Sigmoid colon (tissue), 7 donors: ENCODE data around the gene PRR15L. TPM values are rescaled to one million over a fixed set of nuclear protein-coding genes. Genes with fewer than 3 reads are reported as not detected.

Source experiments
- DNase-seq: peaks from one replicate; pipeline ENCODE4 v3.0.0-alpha.2; 2019
- H3K27ac ChIP-seq, 4 donors: fragments of 200-600 bp; sonication (generic); one replicate each; pipeline ENCODE4 v1.5.1; 2016 to 2019; ENCODE audit warnings: mild to moderate bottlenecking in 1 of 4
- H3K27me3 ChIP-seq, 3 donors: fragments of 200-600 bp; sonication (generic); one replicate each; pipeline ENCODE4 v1.5.1; 2019; ENCODE audit warnings: mild to moderate bottlenecking in 1 of 3
- H3K36me3 ChIP-seq, 4 donors: fragments of 200-600 bp; sonication (generic); one replicate each; pipeline ENCODE4 v1.5.1; 2016 to 2019
- H3K4me1 ChIP-seq, 4 donors: fragments of 200-600 bp; sonication (generic); one replicate each; pipeline ENCODE4 v1.5.1; 2017 to 2019
- H3K4me3 ChIP-seq, 4 donors: fragments of 200-600 bp; sonication (generic); one replicate each; pipeline ENCODE4 v1.5.1; 2017 to 2019; ENCODE audit warnings: mild to moderate bottlenecking in 2 of 4, moderate library complexity in 1 of 4
- H3K9me3 ChIP-seq, 4 donors: fragments of 200-600 bp in 3 of 4; sonication (generic) in 3 of 4; one replicate each; pipeline versions ENCODE4 v1.5.1 to v1.6.1; 2013 to 2019
- EP300 ChIP-seq, 4 donors: sonication (generic); formaldehyde crosslinking; IDR thresholded peaks; one replicate each; pipeline ENCODE4 v1.6.1; 2017; ENCODE audit warnings: antibody characterized with exemption in 4 of 4
- POLR2A ChIP-seq, 2 donors: fragments of 450-650 bp; IDR thresholded peaks; one replicate each; pipeline ENCODE4 v1.6.1; 2016; ENCODE audit warnings: antibody characterized with exemption in 2 of 2, mild to moderate bottlenecking in 2 of 2, moderate library complexity in 2 of 2
- POLR2AphosphoS5 ChIP-seq, 4 donors: sonication (generic); formaldehyde crosslinking; IDR thresholded peaks; one replicate each; pipeline ENCODE4 v1.6.1; 2017; ENCODE audit warnings: antibody characterized with exemption in 4 of 4
- WGBS, 2 donors: extraction: QIAGEN DNeasy Blood & Tissue Kit; methylation state at CpG; one replicate each; pipeline ENCODE4 v1.1.7; 2013; 5-methylcytosine and 5-hydroxymethylcytosine counted together
- intact Hi-C: fragments of 100-400 bp; cut with DNase I; formaldehyde crosslinking; loops from one replicate; pipeline ENCODE4 v1.15.1; 2023
- polyA plus RNA-seq, 3 donors: library from polyadenylated mRNA; stranded (reverse); fragments of 200-250 nt; gene quantifications; one replicate each; pipeline ENCODE4 v1.2.3, GENCODE V29; 2013
- total RNA-seq, 4 donors: library from RNA; depleted of rRNA; stranded (reverse); fragments of >200 nt; gene quantifications; one replicate each; pipeline ENCODE4 v1.1.0, GENCODE V29; 2016
- TF ChIP-seq, protein P1 (sequence below), 4 experiments: fragments of 450-650 bp in 3 of 4; fragments of 200-600 bp in 1 of 4; IDR thresholded peaks; one replicate each; pipeline ENCODE4 v1.5.1; 2016 to 2019; ENCODE audit warnings: antibody characterized with exemption in 4 of 4, mild to moderate bottlenecking in 3 of 4, moderate library complexity in 2 of 4
- donor health status: healthy with polysubstance abuse.
- donor health status: Bipolar disorder and iron deficiency.
- donor health status: healthy.

Gene PRR15L
- total and polyA plus RNA-seq, 7 donors, result 0.36 to 334 (median 251) TPM; not detected in 3

DNA sequence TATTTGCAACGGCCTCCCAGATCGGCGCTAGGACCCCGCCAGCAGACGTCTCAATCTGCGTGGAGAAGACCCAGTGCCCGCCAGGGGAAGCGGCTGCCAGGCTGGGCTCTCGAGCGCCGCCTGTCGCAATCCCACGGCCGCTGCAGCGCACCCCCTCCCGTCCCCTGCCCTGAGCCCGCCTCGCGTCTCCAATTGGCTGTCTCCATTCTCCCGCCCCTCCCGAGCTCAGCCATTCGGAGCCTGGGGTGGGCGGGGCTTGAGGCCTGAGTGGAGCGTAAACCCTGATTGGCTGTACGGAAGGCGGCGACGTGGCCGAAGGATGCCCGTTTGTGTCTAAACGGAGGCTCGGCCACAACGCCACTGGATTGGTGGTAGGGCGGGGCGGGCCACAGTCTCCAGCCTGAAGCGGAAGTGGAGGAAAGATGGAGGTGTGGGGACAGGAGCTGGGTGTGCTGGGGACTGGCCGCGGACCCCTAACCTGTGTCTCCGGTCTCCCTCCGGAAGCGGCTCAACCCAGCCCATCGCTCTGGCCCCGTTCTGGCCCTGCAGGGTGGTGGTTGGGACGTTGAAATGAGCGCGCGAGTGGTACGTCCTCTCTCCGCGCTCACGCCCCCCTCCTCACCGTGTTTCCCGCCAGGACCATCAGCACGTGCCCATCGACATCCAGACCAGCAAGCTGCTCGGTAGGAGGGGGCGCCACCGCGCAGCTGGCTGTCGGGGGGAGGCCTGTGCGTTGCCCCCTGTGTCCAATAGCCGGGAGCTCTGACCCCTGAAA is 13.2 kb upstream of the PRR15L start, which contains the start of gene CDK5RAP3:
CDK5RAP3 (plus strand) TSS at position 389 of the 775 bp plus-strand sequence; CDS start at position 423, 34 bp downstream.
- H3K36me3 ChIP-seq, result peaks cover 0 to 27% (median 21%) of the 10 kb centered on the region in 4 donors
- TF ChIP-seq, protein P1, sequence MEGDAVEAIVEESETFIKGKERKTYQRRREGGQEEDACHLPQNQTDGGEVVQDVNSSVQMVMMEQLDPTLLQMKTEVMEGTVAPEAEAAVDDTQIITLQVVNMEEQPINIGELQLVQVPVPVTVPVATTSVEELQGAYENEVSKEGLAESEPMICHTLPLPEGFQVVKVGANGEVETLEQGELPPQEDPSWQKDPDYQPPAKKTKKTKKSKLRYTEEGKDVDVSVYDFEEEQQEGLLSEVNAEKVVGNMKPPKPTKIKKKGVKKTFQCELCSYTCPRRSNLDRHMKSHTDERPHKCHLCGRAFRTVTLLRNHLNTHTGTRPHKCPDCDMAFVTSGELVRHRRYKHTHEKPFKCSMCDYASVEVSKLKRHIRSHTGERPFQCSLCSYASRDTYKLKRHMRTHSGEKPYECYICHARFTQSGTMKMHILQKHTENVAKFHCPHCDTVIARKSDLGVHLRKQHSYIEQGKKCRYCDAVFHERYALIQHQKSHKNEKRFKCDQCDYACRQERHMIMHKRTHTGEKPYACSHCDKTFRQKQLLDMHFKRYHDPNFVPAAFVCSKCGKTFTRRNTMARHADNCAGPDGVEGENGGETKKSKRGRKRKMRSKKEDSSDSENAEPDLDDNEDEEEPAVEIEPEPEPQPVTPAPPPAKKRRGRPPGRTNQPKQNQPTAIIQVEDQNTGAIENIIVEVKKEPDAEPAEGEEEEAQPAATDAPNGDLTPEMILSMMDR (IDR thresholded peaks at IDR 0.05), result peak; percentile 89 to 99 (median 95)
- no peak for TF ChIP-seq EP300 (IDR thresholded peaks at IDR 0.05)
- TF ChIP-seq POLR2AphosphoS5 (IDR thresholded peaks at IDR 0.05), result peak; percentile 36 to 89 (median 86)
- TF ChIP-seq POLR2A (IDR thresholded peaks at IDR 0.05), result peak in 1 of 2 donors; percentile 75
- H3K27ac ChIP-seq, result peak within 1 kb of the TSS; percentile 77 to 90 (median 87)
- WGBS, 2 donors, result 1% methylated on average over 62 of the region's 62 CpGs
- peaks cover 0 to 26% (median 17%) of the 10 kb centered on the region in 4 donors for H3K4me1 ChIP-seq
- no peaks in the 10 kb centered on the region for H3K27me3 ChIP-seq
- intact Hi-C loops, result loop anchor here (1.0 to 10.0 kb wide), 5 partner anchors 22 to 130 kb away; partner anchors contain the start of genes PNPO and SCRN2
- no peaks in the 10 kb centered on the region for H3K9me3 ChIP-seq
- DNase-seq, result peak; percentile 100
- peak within 1 kb of the TSS; percentile 72 to 99 (median 94) for H3K4me3 ChIP-seq

DNA sequence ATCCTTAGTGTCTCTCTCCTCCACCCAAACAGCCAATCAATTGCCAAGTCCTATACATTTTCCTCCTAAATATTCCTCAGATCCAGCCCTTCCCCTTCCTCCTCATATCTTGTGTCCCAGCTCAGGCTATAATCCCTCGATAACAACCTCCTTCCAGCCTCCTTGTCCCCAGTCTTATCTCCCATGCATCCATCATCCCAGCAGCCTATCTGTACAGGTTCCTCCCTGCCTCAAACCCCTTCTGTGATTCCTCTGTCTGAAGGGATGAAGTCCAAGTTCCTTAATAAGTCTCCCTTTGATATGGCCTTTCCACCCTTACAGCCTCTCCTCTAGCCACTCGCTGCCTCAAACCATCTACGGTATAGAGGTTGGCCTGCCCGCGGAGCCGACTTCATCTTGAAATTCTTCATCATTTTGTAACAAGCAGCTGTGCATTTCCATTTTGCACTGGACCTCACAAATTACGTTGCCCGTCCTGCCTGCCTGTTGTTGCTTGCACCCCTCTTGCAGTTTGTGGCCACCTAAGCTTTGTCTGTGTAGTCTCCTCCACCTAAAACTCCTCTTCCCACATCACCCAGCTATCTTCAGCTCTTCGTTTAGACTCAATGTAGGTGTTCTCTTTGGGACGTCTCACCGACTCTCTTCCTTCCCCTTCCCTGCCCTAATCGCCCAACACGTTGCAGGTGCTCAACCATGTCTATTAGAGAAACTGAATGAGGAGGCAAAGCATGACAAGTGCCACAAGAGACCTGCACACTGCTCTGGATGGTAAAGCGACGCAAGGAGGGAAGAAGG is 12.4 kb upstream of the PRR15L start:
- TF ChIP-seq EP300 (IDR thresholded peaks at IDR 0.05), result no peak
- no peak for TF ChIP-seq POLR2AphosphoS5 (IDR thresholded peaks at IDR 0.05)
- no peak for TF ChIP-seq POLR2A (IDR thresholded peaks at IDR 0.05)
- TF ChIP-seq, protein P1 (IDR thresholded peaks at IDR 0.05), result no peak
- Histone ChIP-seq H3K4me3 (peak overlapping the region; percentile 2 to 72 (median 38)), H3K27me3 (no peaks in the 10 kb centered on the region), H3K9me3 (no peaks in the 10 kb centered on the region), H3K4me1 (peaks cover 0 to 26% (median 17%) of the 10 kb centered on the region in 4 donors), H3K27ac (peak overlapping the region in 2 of 4 donors; percentile 18 to 43), H3K36me3 (peaks cover 0 to 19% (median 13%) of the 10 kb centered on the region in 4 donors)
- WGBS, 2 donors, result 40 to 48% methylated on average over 15 of the region's 15 CpGs
- intact Hi-C loops, result loop anchor here (1.0 to 10.0 kb wide), 4 partner anchors 21 to 129 kb away; partner anchors contain the start of genes PNPO and SCRN2
- DNase-seq, result no peak

DNA sequence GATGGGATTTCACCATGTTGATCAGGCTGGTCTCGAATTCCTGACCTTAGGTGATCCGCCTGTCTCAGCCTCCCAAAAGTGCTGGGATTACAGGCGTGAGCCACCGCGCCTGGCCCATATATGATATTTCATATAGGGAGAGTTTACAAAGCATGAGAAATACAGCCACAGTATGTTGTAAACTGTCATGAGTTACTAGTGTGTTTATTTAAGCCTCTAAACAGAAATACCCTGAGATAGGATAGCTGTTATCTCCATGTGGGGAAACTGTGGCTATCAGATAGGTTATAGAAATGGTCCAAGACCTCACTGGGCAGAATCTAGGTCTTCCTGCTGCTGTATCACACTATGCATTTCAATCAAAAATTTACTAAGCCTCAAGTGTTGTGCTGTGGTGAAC is 11.2 kb upstream of the PRR15L start:
- 43 to 76% methylated on average over 5 of the region's 5 CpGs for WGBS, 2 donors
- intact Hi-C loops, result no loop called here
- Histone ChIP-seq H3K4me1 (peaks cover 0 to 26% (median 17%) of the 10 kb centered on the region in 4 donors), H3K27me3 (no peaks in the 10 kb centered on the region), H3K36me3 (peaks cover 0 to 6% (median 2%) of the 10 kb centered on the region in 4 donors), H3K27ac (no peak overlapping the region), H3K9me3 (no peaks in the 10 kb centered on the region), H3K4me3 (no peak overlapping the region)
- no peak for DNase-seq
- no peak for TF ChIP-seq POLR2AphosphoS5 (IDR thresholded peaks at IDR 0.05)
- TF ChIP-seq, protein P1 (IDR thresholded peaks at IDR 0.05), result no peak
- TF ChIP-seq POLR2A (IDR thresholded peaks at IDR 0.05), result no peak
- TF ChIP-seq EP300 (IDR thresholded peaks at IDR 0.05), result no peak

DNA sequence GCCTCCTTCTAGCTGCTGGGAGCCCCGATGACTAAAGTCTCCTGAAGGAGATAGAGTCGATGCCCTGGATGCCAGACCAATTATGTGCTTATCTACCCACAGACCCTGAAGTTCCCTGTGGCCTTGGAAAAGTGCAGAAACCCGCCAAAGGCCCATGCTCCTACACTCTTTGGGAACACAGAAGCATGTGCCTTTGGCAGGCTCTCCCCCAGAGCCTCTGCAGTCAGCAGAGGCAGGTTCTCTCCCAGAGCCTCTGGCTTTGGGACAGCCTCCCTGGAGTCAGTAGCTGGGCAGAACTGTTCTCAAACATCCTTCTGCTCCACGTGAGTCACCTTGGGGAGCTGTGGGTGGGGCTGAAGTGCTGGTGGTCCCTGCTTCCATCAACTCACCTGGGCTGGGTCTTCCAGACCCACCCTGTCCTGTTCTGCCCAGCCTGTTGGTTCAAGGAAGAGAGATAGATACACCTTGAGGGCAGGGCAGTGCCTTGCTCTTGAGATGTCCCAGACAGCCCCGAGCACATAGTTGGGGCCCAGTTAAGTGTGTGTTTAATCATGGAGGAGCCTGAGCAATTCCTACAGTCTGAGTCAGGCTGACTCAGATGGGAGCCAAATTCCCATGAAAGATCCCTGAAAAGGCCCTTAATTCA is 10.0 kb upstream of the PRR15L start:
- Histone ChIP-seq H3K4me1 (peaks cover 0 to 26% (median 17%) of the 10 kb centered on the region in 4 donors), H3K27me3 (no peaks in the 10 kb centered on the region), H3K27ac (no peak overlapping the region), H3K4me3 (no peak overlapping the region), H3K36me3 (no peaks in the 10 kb centered on the region), H3K9me3 (no peaks in the 10 kb centered on the region)
- DNase-seq, result no peak
- WGBS, 2 donors, result 12 to 49% methylated on average over 5 of the region's 5 CpGs
- TF ChIP-seq, protein P1 (IDR thresholded peaks at IDR 0.05), result no peak
- TF ChIP-seq POLR2A (IDR thresholded peaks at IDR 0.05) (no peak), EP300 (IDR thresholded peaks at IDR 0.05) (no peak), POLR2AphosphoS5 (IDR thresholded peaks at IDR 0.05) (no peak)
- intact Hi-C loops, result no loop called here
